HCT116 (cell line): ENCODE measurements around the gene FBXL7. TPM values are rescaled to one million over a fixed set of nuclear protein-coding genes. Genes with fewer than 3 reads are reported as not detected.

Experiments used
- ATAC-seq: fragments of 200-7000 bp; cut with Tn5 transposase; 2 replicates; pipeline ENCODE4 v1.9.1; 2020; ENCODE audit warnings: mild to moderate bottlenecking, moderate library complexity
- BruUV-seq: library from RNA; stranded (reverse); fragments of 400-500 nt; replicated peaks from 2 replicates; lab custom pipeline; 2021; lab: Mats Ljungman, UMichigan
- CTCF ChIA-PET: fragments of 300-600 bp; sonication (Branson Sonifier 250); formaldehyde crosslinking; loops from one replicate; lab custom pipeline; 2021; ENCODE audit warnings: antibody characterized with exemption; lab: Charles Lee
- POLR2A ChIA-PET: fragments of 300-600, 350-600 bp; sonication (Branson Sonifier 250); formaldehyde crosslinking; loops from one replicate; lab custom pipeline; 2021; ENCODE audit warnings: antibody characterized with exemption; lab: Charles Lee
- RAD21 ChIA-PET, 2 experiments: fragments of 300-600 bp; sonication (Branson Sonifier 250); formaldehyde crosslinking; loops; one replicate each; lab custom pipeline; 2023; ENCODE audit warnings: low total read pairs in 2 of 2; ENCODE audit not compliant: uncharacterized antibody in 2 of 2, unreplicated experiment in 2 of 2, low non-redundant PET in 1 of 2; lab: Charles Lee
- DNase-seq: peaks from one replicate; pipeline ENCODE4 v3.0.0-alpha.2; 2010; ENCODE audit warnings: low read depth, low spot score
- H2AFZ ChIP-seq: fragments of 200-600 bp; shearing (Covaris generic), sonication (generic); 2 replicates; pipeline ENCODE4 v1.6.1; 2017; ENCODE audit warnings: low read depth, mixed run types, mixed read lengths, antibody characterized with exemption, low read length; ENCODE audit not compliant: poor library complexity, severe bottlenecking
- H3K27ac ChIP-seq: 2 replicates; pipeline ENCODE4 v1.5.1; 2012; ENCODE audit warnings: low read depth, low read length
- H3K27me3 ChIP-seq: fragments of 200-600 bp; sonication (generic); 2 replicates; pipeline ENCODE4 v1.6.1; 2016; ENCODE audit warnings: mixed run types, low read length, mixed read lengths; ENCODE audit not compliant: insufficient read depth
- H3K36me3 ChIP-seq, 2 experiments: fragments of 200-500 bp in 1 of 2; fragments of 200-600 bp in 1 of 2; sonication (Bioruptor generic) in 1 of 2; sonication (generic) in 1 of 2; 2 replicates each; pipeline versions ENCODE4 v1.5.1 to v1.6.1; 2014 to 2016; ENCODE audit warnings: low read length in 2 of 2, inconsistent platforms in 1 of 2, mixed read lengths in 1 of 2, mixed run types in 1 of 2; ENCODE audit not compliant: insufficient read depth in 2 of 2, control insufficient read depth in 1 of 2
- H3K4me1 ChIP-seq, 2 experiments: fragments of 200-600 bp in 1 of 2; sonication (generic) in 1 of 2; 2 replicates each; pipeline versions ENCODE4 v1.5.1 to v1.6.1; 2012 to 2017; ENCODE audit warnings: low read length in 2 of 2, inconsistent platforms in 1 of 2, mild to moderate bottlenecking in 1 of 2, mixed read lengths in 1 of 2, mixed run types in 1 of 2, moderate library complexity in 1 of 2; ENCODE audit not compliant: insufficient read depth in 2 of 2, control insufficient read depth in 1 of 2
- H3K4me2 ChIP-seq: fragments of 200-600 bp; sonication (generic); 2 replicates; pipeline ENCODE4 v1.6.1; 2017; ENCODE audit warnings: mixed run types, low read length, mixed read lengths
- H3K4me3 ChIP-seq, 2 experiments: fragments of 200-600 bp in 1 of 2; sonication (generic) in 1 of 2; replicated peaks in 1 of 2; 2 replicates each; pipeline ENCODE4 v1.5.1; 2011 to 2016; ENCODE audit warnings: low read length in 2 of 2, control low read depth in 1 of 2, low read depth in 1 of 2, mild to moderate bottlenecking in 1 of 2, mixed read lengths in 1 of 2, mixed run types in 1 of 2
- H3K79me2 ChIP-seq: fragments of 200-600 bp; sonication (generic); 2 replicates; pipeline ENCODE4 v1.6.1; 2017; ENCODE audit warnings: mild to moderate bottlenecking, mixed run types, low read length, moderate library complexity, mixed read lengths; ENCODE audit not compliant: insufficient read depth
- H3K9ac ChIP-seq: fragments of 200-600 bp; sonication (generic); 2 replicates; pipeline ENCODE4 v1.6.1; 2016; ENCODE audit warnings: low read length, mixed read lengths
- H3K9me2 ChIP-seq: fragments of 200-600 bp; sonication (generic), shearing (Covaris generic); 2 replicates; pipeline ENCODE4 v1.6.1; 2017; ENCODE audit warnings: mixed run types, mild to moderate bottlenecking, moderate library complexity; ENCODE audit not compliant: insufficient read depth
- H3K9me3 ChIP-seq, 2 experiments: fragments of 200-500 bp in 1 of 2; fragments of 200-600 bp in 1 of 2; sonication (Bioruptor generic) in 1 of 2; sonication (generic) in 1 of 2; 2 replicates each; pipeline ENCODE4 v1.6.1; 2014 to 2017; ENCODE audit warnings: low read length in 2 of 2, mixed read lengths in 2 of 2, inconsistent platforms in 1 of 2, low read depth in 1 of 2, mild to moderate bottlenecking in 1 of 2, mixed run types in 1 of 2, moderate library complexity in 1 of 2; ENCODE audit not compliant: control insufficient read depth in 1 of 2, insufficient read depth in 1 of 2
- H4K20me1 ChIP-seq: fragments of 200-600 bp; sonication (generic), shearing (Covaris generic); 2 replicates; pipeline ENCODE4 v1.6.1; 2017; ENCODE audit warnings: mixed run types, mild to moderate bottlenecking, moderate library complexity; ENCODE audit not compliant: insufficient read depth
- CBX3 ChIP-seq: IDR thresholded peaks from 2 replicates; pipeline ENCODE4 v1.6.1; 2012; ENCODE audit warnings: low read depth
- CEBPB ChIP-seq: IDR thresholded peaks from 2 replicates; pipeline ENCODE4 v1.6.1; 2012; ENCODE audit warnings: low read depth
- CTCF ChIP-seq, 3 experiments: fragments of 200-600 bp in 1 of 3; sonication (generic) in 1 of 3; IDR thresholded peaks in 2 of 3; conservative IDR thresholded peaks in 1 of 3; 2 replicates each; pipeline ENCODE4 v1.5.1; 2012 to 2017; ENCODE audit warnings: low read depth in 2 of 3, low read length in 2 of 3, antibody characterized with exemption in 1 of 3, borderline replicate concordance in 1 of 3, control low read depth in 1 of 3, mild to moderate bottlenecking in 1 of 3, mixed read lengths in 1 of 3, mixed run types in 1 of 3, moderate library complexity in 1 of 3; ENCODE audit not compliant: insufficient read depth in 1 of 3
- EGR1 ChIP-seq: IDR thresholded peaks from 2 replicates; pipeline ENCODE4 v1.6.1; 2012; ENCODE audit warnings: low read depth
- EZH2 ChIP-seq: fragments of 200-600 bp; sonication (generic); IDR thresholded peaks from 2 replicates; pipeline ENCODE4 v1.6.1; 2017; ENCODE audit warnings: antibody characterized with exemption, mixed run types
- EZH2phosphoT487 ChIP-seq: fragments of 200-600 bp; IDR thresholded peaks from 2 replicates; pipeline ENCODE4 v1.6.1; 2018; ENCODE audit warnings: antibody characterized with exemption, borderline replicate concordance
- FOSL1 ChIP-seq: IDR thresholded peaks from 2 replicates; pipeline ENCODE4 v1.6.1; 2012; ENCODE audit warnings: low read depth
- MAX ChIP-seq: IDR thresholded peaks from 2 replicates; pipeline ENCODE4 v1.6.1; 2012
- POLR2A ChIP-seq: IDR thresholded peaks from 2 replicates; pipeline ENCODE4 v1.7.0; 2011; ENCODE audit warnings: borderline replicate concordance; ENCODE audit not compliant: insufficient read depth, insufficient read length; ENCODE audit errors: extremely low read depth
- POLR2AphosphoS5 ChIP-seq: IDR thresholded peaks from 2 replicates; pipeline ENCODE4 v1.6.1; 2011; ENCODE audit warnings: mild to moderate bottlenecking, low read depth, low read length, moderate library complexity
- RAD21 ChIP-seq: IDR thresholded peaks from 2 replicates; pipeline ENCODE4 v1.6.1; 2012; ENCODE audit warnings: low read depth, mild to moderate bottlenecking
- REST ChIP-seq: IDR thresholded peaks from 2 replicates; pipeline ENCODE4 v1.6.1; 2012; ENCODE audit warnings: low read depth
- SIN3A ChIP-seq: IDR thresholded peaks from 2 replicates; pipeline ENCODE4 v1.6.1; 2012; ENCODE audit warnings: low read depth
- SRF ChIP-seq: IDR thresholded peaks from 2 replicates; pipeline ENCODE4 v1.6.1; 2012; ENCODE audit warnings: low read depth
- TCF7L2 ChIP-seq: IDR thresholded peaks from 2 replicates; pipeline ENCODE4 v1.7.0; 2011; ENCODE audit warnings: borderline replicate concordance, inconsistent platforms; ENCODE audit not compliant: insufficient read depth, insufficient read length; ENCODE audit errors: extremely low read depth
- ZFX ChIP-seq: fragments of 450-650 bp; IDR thresholded peaks from 2 replicates; pipeline ENCODE4 v1.6.1; 2017
- ZNF274 ChIP-seq: fragments of 200-500 bp; sonication (Bioruptor generic); IDR thresholded peaks from 2 replicates; pipeline ENCODE4 v1.6.1; 2014; ENCODE audit warnings: mild to moderate bottlenecking, low read depth, low read length, inconsistent platforms
- intact Hi-C: fragments of 100-400 bp; cut with micrococcal nuclease; formaldehyde crosslinking; loops from 2 replicates; pipeline ENCODE4 v1.10.0; 2022
- total RNA-seq: library from RNA; stranded (reverse); gene quantifications from one replicate; pipeline ENCODE4 v1.2.1, GENCODE V29; 2021; ENCODE audit not compliant: unreplicated experiment

FBXL7 gene
- total RNA-seq, 1 experiment from 2014 or later: 0.05 TPM

GRCh38 chr5:15728811-15729210, 228.8 kb downstream of the FBXL7 start:
- no peak for DNase-seq
- ChIA-PET POLR2A (no interaction called here), RAD21 (no interaction called here), CTCF (no interaction called here)
- intact Hi-C loops: no loop called here
- H4K20me1 ChIP-seq: no peaks in the 10 kb centered on the region
- no peak for ATAC-seq
- H3K27ac ChIP-seq: no peak overlapping the region
- H3K4me3 ChIP-seq: no peak overlapping the region
- H3K4me1 ChIP-seq: no peaks in the 10 kb centered on the region
- H3K9me2 ChIP-seq: no peaks in the 10 kb centered on the region
- no peaks in the 10 kb centered on the region for H3K27me3 ChIP-seq
- no peak overlapping the region for H3K9ac ChIP-seq
- TF ChIP-seq ZFX (no peak), EZH2phosphoT487 (no peak), CEBPB (no peak), SIN3A (no peak), REST (no peak), EZH2 (no peak), ZNF274 (no peak), FOSL1 (no peak), EGR1 (no peak), CTCF (IDR thresholded peaks at IDR 0.05 in 2 of 3, conservative IDR thresholded peaks at IDR 0.05 in 1 of 3; ENCODE audit: borderline replicate concordance in 1 of 3, insufficient read depth in 1 of 3, low read depth in 2 of 3, low read length in 2 of 3) (no peak), SRF (no peak), TCF7L2 (no peak), POLR2A (no peak), MAX (no peak), POLR2AphosphoS5 (no peak), RAD21 (no peak), CBX3 (no peak)
- no peaks in the 10 kb centered on the region for H3K79me2 ChIP-seq
- no peak overlapping the region for H2AFZ ChIP-seq
- H3K36me3 ChIP-seq: no peaks in the 10 kb centered on the region
- H3K4me2 ChIP-seq: no peak overlapping the region
- peaks cover 14 to 23% of the 10 kb centered on the region in 2 experiments; a peak in 3 of 4 replicates for H3K9me3 ChIP-seq
- no TSS peak for BruUV-seq
